Measurements from ENCODE around the gene PCDHB6. TPM values are rescaled to one million over a fixed set of nuclear protein-coding genes. Genes with fewer than 3 reads are reported as not detected.
"Not testable (repeated sequence)": the region's sequence is repeated elsewhere in the genome, so short reads cannot be mapped to it uniquely, and the experiment has no call there.

PCDHB6 gene
- total RNA-seq, 1 donor from 2014 or later = 0.20 TPM

DNA sequence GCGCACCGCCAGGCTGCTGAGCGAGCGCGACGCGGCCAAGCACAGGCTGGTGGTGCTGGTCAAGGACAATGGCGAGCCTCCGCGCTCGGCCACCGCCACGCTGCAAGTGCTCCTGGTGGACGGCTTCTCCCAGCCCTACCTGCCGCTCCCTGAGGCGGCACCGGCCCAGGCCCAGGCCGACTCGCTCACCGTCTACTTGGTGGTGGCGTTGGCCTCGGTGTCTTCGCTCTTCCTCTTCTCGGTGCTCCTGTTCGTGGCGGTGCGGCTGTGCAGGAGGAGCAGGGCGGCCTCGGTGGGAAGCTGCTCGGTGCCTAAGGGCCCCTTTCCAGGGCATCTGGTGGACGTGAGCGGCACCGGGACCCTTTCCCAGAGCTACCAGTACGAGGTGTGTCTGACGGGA, 51.8 kb downstream of the PCDHB6 start:
- DNase-seq (ENCODE audit: low read depth in 2 of 2) = not testable (repeated sequence)

Other genes with a start within 250 kb of the PCDHB6 start
- gene PCDHAC1, start 223.8 kb upstream of the PCDHB6 start, total RNA-seq = under 0.01 TPM in 2 replicates
- 0.20 and 0.22 TPM in 2 replicates for gene PCDHAC2, start 183.6 kb upstream of the PCDHB6 start, total RNA-seq
- not detected in 2 replicates for gene PCDHB1, start 98.7 kb upstream of the PCDHB6 start, total RNA-seq
- 1.3 and 2.2 TPM in 2 replicates for gene PCDHB2, start 55.4 kb upstream of the PCDHB6 start, total RNA-seq
- gene PCDHB3, start 49.6 kb upstream of the PCDHB6 start, total RNA-seq = 0.22 and 0.60 TPM in 2 replicates
- 0.20 and 0.22 TPM in 2 replicates for gene PCDHB4, start 28.2 kb upstream of the PCDHB6 start, total RNA-seq
- gene PCDHB5, start 14.9 kb upstream of the PCDHB6 start, total RNA-seq = 0.87 and 1.8 TPM in 2 replicates
- gene PCDHB7, start 22.6 kb downstream of the PCDHB6 start, total RNA-seq = 0.44 and 2.4 TPM in 2 replicates
- gene PCDHB8, start 27.7 kb downstream of the PCDHB6 start, total RNA-seq = 0.40 and 0.44 TPM in 2 replicates
- 0.22 and 0.99 TPM in 2 replicates for gene PCDHB16, start 32.3 kb downstream of the PCDHB6 start, total RNA-seq
- gene PCDHB9, start 37.1 kb downstream of the PCDHB6 start, total RNA-seq = 0.22 and 0.40 TPM in 2 replicates
- 0.44 and 1.8 TPM in 2 replicates for gene PCDHB10, start 42.3 kb downstream of the PCDHB6 start, total RNA-seq
- 0.44 and 1.8 TPM in 2 replicates for gene PCDHB11, start 49.6 kb downstream of the PCDHB6 start, total RNA-seq
- 0.44 and 1.4 TPM in 2 replicates for gene PCDHB12, start 58.7 kb downstream of the PCDHB6 start, total RNA-seq
- 0.87 and 2.6 TPM in 2 replicates for gene PCDHB13, start 63.9 kb downstream of the PCDHB6 start, total RNA-seq
- 1.1 and 1.4 TPM in 2 replicates for gene PCDHB14, start 73.3 kb downstream of the PCDHB6 start, total RNA-seq
- gene PCDHB15, start 95.3 kb downstream of the PCDHB6 start, total RNA-seq = 0.44 and 1.4 TPM in 2 replicates
- gene SLC25A2, start 154.0 kb downstream of the PCDHB6 start, total RNA-seq = under 0.01 and 0.20 TPM in 2 replicates
- 56.7 and 63.5 TPM in 2 replicates for gene TAF7, start 170.7 kb downstream of the PCDHB6 start, total RNA-seq
- 0.40 and 0.44 TPM in 2 replicates for gene PCDHGA1, start 180.5 kb downstream of the PCDHB6 start, total RNA-seq
- 0.65 and 0.79 TPM in 2 replicates for gene PCDHGA2, start 188.7 kb downstream of the PCDHB6 start, total RNA-seq
- gene PCDHGA3, start 193.8 kb downstream of the PCDHB6 start, total RNA-seq = 0.40 and 0.44 TPM in 2 replicates
- 0.87 and 1.6 TPM in 2 replicates for gene PCDHGB1, start 200.0 kb downstream of the PCDHB6 start, total RNA-seq
- 2.0 TPM in 2 replicates for gene PCDHGA4, start 205.0 kb downstream of the PCDHB6 start, total RNA-seq
- 1.3 and 1.4 TPM in 2 replicates for gene PCDHGB2, start 209.9 kb downstream of the PCDHB6 start, total RNA-seq
- gene PCDHGA5, start 214.1 kb downstream of the PCDHB6 start, total RNA-seq = 0.44 and 0.60 TPM in 2 replicates
- 2.0 and 3.8 TPM in 2 replicates for gene PCDHGB3, start 220.2 kb downstream of the PCDHB6 start, total RNA-seq
- gene PCDHGA6, start 223.8 kb downstream of the PCDHB6 start, total RNA-seq = 1.7 and 2.4 TPM in 2 replicates
- 0.65 and 0.99 TPM in 2 replicates for gene PCDHGA7, start 232.7 kb downstream of the PCDHB6 start, total RNA-seq
- gene PCDHGB4, start 237.6 kb downstream of the PCDHB6 start, total RNA-seq = 8.3 and 10.1 TPM in 2 replicates
- 1.1 and 1.2 TPM in 2 replicates for gene PCDHGA8, start 242.6 kb downstream of the PCDHB6 start, total RNA-seq
- 7.4 and 9.5 TPM in 2 replicates for gene PCDHGB5, start 247.9 kb downstream of the PCDHB6 start, total RNA-seq

All from lung microvascular endothelial cell (primary cell).